ENCODE data around the gene MAGEA8. TPM values are rescaled to one million over a fixed set of nuclear protein-coding genes. Genes with fewer than 3 reads are reported as not detected.

Gene MAGEA8
- total and polyA plus RNA-seq, 2 donors (not counting 1 experiment from before 2014, with no cell fraction given) = not detected

- TF ChIP-seq EZH2 (IDR thresholded peaks at IDR 0.05; ENCODE audit: borderline replicate concordance, insufficient read depth, low read depth, low read length, poor library complexity, severe bottlenecking) = no peak
- no peak for TF ChIP-seq CTCF (IDR thresholded peaks at IDR 0.05)
- no peaks in the 10 kb centered on the region for H3K4me1 ChIP-seq (ENCODE audit: control insufficient read depth in 2 of 2, insufficient read depth in 2 of 2, low read length in 2 of 2)
- no peak overlapping the region for H3K27ac ChIP-seq (ENCODE audit: low read length in 2 of 2)
- H4K20me1 ChIP-seq (ENCODE audit: control insufficient read depth, insufficient read depth, low read length, poor library complexity, severe bottlenecking) = no peaks in the 10 kb centered on the region
- WGBS (ENCODE audit: insufficient coverage) = no CpG with 5 or more reads among the region's 3 CpGs
- no peak overlapping the region for H2AFZ ChIP-seq (ENCODE audit: insufficient read depth, low read depth, low read length, poor library complexity, severe bottlenecking)
- no peaks in the 10 kb centered on the region for H3K4me1 Mint-ChIP-seq
- no peaks in the 10 kb centered on the region for H3K9me3 Mint-ChIP-seq (ENCODE audit: insufficient read depth)
- ATAC-seq (ENCODE audit: low read depth) = no peak
- H3K9me3 ChIP-seq (ENCODE audit: control extremely low read depth in 1 of 3, control insufficient read depth in 2 of 3, insufficient read depth in 1 of 3, low read length in 2 of 3) = no peaks in the 10 kb centered on the region
- ChIA-PET POLR2A (no interaction called here), CTCF (no interaction called here)
- H3K27me3 ChIP-seq (replicated peaks in 1 of 4; ENCODE audit: control extremely low read depth in 1 of 4, control insufficient read depth in 3 of 4, insufficient read depth in 4 of 4, low read length in 3 of 4) = no peaks in the 10 kb centered on the region
- H3K27me3 Mint-ChIP-seq = peaks cover 9% of the 10 kb centered on the region
- no peak for DNase-seq
- no peaks in the 10 kb centered on the region for H3K79me2 ChIP-seq (ENCODE audit: control insufficient read depth, insufficient read depth, low read length)
- intact Hi-C loops (cut with micrococcal nuclease) = no loop called here
- no peak overlapping the region for H3K4me2 ChIP-seq (replicated peaks; ENCODE audit: low read depth, low read length, poor library complexity, severe bottlenecking)
- H3K27ac Mint-ChIP-seq = no peak overlapping the region
- H3K36me3 ChIP-seq (replicated peaks in 1 of 2; ENCODE audit: control extremely low read depth in 1 of 2, control insufficient read depth in 1 of 2, extremely low read depth in 1 of 2, insufficient read depth in 2 of 2, low read length in 1 of 2) = no peaks in the 10 kb centered on the region
- H3K4me3 ChIP-seq (ENCODE audit: control extremely low read depth in 1 of 5, extremely low read depth in 1 of 5, insufficient read depth in 1 of 5, low read depth in 2 of 5, low read length in 4 of 5) = no peak overlapping the region
- H3K4me3 Mint-ChIP-seq = no peak overlapping the region
- H3K9ac ChIP-seq (ENCODE audit: low read length) = no peak overlapping the region
Observed at GRCh38 chrX:149867488-149867887, 13.5 kb upstream of the MAGEA8 start.

GRCh38 chrX:149870840-149871239 lies 10.1 kb upstream of the MAGEA8 start:
- CTCF ChIA-PET = no interaction called here
- no peaks in the 10 kb centered on the region for H3K79me2 ChIP-seq (ENCODE audit: control insufficient read depth, insufficient read depth, low read length)
- WGBS (ENCODE audit: insufficient coverage) = no CpG with 5 or more reads among the region's 2 CpGs

More at GRCh38 chrX:149870840-149871239, 10.1 kb upstream of the MAGEA8 start:
- no peaks in the 10 kb centered on the region for H3K9me3 ChIP-seq (ENCODE audit: control extremely low read depth in 1 of 3, control insufficient read depth in 2 of 3, insufficient read depth in 1 of 3, low read length in 2 of 3)
- no peaks in the 10 kb centered on the region for H4K20me1 ChIP-seq (ENCODE audit: control insufficient read depth, insufficient read depth, low read length, poor library complexity, severe bottlenecking)
- H3K9ac ChIP-seq (ENCODE audit: low read length) = no peak overlapping the region
- no peak overlapping the region for H2AFZ ChIP-seq (ENCODE audit: insufficient read depth, low read depth, low read length, poor library complexity, severe bottlenecking)
- H3K27ac Mint-ChIP-seq = no peak overlapping the region
- no peak overlapping the region for H3K4me3 Mint-ChIP-seq
- ATAC-seq (ENCODE audit: low read depth) (no peak), DNase-seq (no peak)
- no peaks in the 10 kb centered on the region for H3K36me3 ChIP-seq (replicated peaks in 1 of 2; ENCODE audit: control extremely low read depth in 1 of 2, control insufficient read depth in 1 of 2, extremely low read depth in 1 of 2, insufficient read depth in 2 of 2, low read length in 1 of 2)
- H3K4me3 ChIP-seq (ENCODE audit: control extremely low read depth in 1 of 5, extremely low read depth in 1 of 5, insufficient read depth in 1 of 5, low read depth in 2 of 5, low read length in 4 of 5) = no peak overlapping the region
- H3K4me2 ChIP-seq (replicated peaks; ENCODE audit: low read depth, low read length, poor library complexity, severe bottlenecking) = no peak overlapping the region
- no peaks in the 10 kb centered on the region for H3K4me1 ChIP-seq (ENCODE audit: control insufficient read depth in 2 of 2, insufficient read depth in 2 of 2, low read length in 2 of 2)
- H3K27me3 ChIP-seq (replicated peaks in 1 of 4; ENCODE audit: control extremely low read depth in 1 of 4, control insufficient read depth in 3 of 4, insufficient read depth in 4 of 4, low read length in 3 of 4) = no peaks in the 10 kb centered on the region
- POLR2A ChIA-PET = no interaction called here
- intact Hi-C loops (cut with micrococcal nuclease) = no loop called here
- H3K27me3 Mint-ChIP-seq = peaks cover 9% of the 10 kb centered on the region
- H3K27ac ChIP-seq (ENCODE audit: low read length in 2 of 2) = no peak overlapping the region
- TF ChIP-seq CTCF (IDR thresholded peaks at IDR 0.05) (no peak), EZH2 (IDR thresholded peaks at IDR 0.05; ENCODE audit: borderline replicate concordance, insufficient read depth, low read depth, low read length, poor library complexity, severe bottlenecking) (no peak)
- H3K4me1 Mint-ChIP-seq = no peaks in the 10 kb centered on the region
- no peaks in the 10 kb centered on the region for H3K9me3 Mint-ChIP-seq (ENCODE audit: insufficient read depth)
